Globus pallidus (tissue), 1 donor: ENCODE data around the gene CDH12.
"Not testable (repeated sequence)": the region's sequence is repeated elsewhere in the genome, so short reads cannot be mapped to it uniquely, and the experiment has no call there.

Source experiments
- DNase-seq: peaks from one replicate; pipeline ENCODE4 v3.0.0-alpha.2; 2015; ENCODE audit warnings: low spot score

CDH12 gene

GRCh38 chr5:22852807-22853660, at the start of gene CDH12:
Gene CDH12, minus strand, starts transcription at chr5:22853344.
- no peak for DNase-seq

GRCh38 chr5:22901885-22902284, 48.7 kb upstream of the CDH12 start:
- no peak for DNase-seq

GRCh38 chr5:22900801-22901310, 47.7 kb upstream of the CDH12 start:
- no peak for DNase-seq

- DNase-seq: no peak
Measured at GRCh38 chr5:22899341-22899740, 46.2 kb upstream of the CDH12 start.

- no peak for DNase-seq
Measured at GRCh38 chr5:22896152-22896551, 43.0 kb upstream of the CDH12 start.

- no peak for DNase-seq
Measured at GRCh38 chr5:22892441-22892840, 39.3 kb upstream of the CDH12 start.

GRCh38 chr5:22889720-22890119, 36.6 kb upstream of the CDH12 start:
- no peak for DNase-seq

GRCh38 chr5:22887566-22887965, 34.4 kb upstream of the CDH12 start:
- no peak for DNase-seq

GRCh38 chr5:22858911-22859310, 5.8 kb upstream of the CDH12 start:
- DNase-seq: not testable (repeated sequence)

- no peak for DNase-seq
Measured at GRCh38 chr5:22855824-22856223, 2.7 kb upstream of the CDH12 start.

- DNase-seq: no peak
Measured at GRCh38 chr5:22850981-22851380, 2.2 kb downstream of the CDH12 start.

GRCh38 chr5:22846693-22847092, 6.5 kb downstream of the CDH12 start:
- no peak for DNase-seq

- no peak for DNase-seq
Measured at GRCh38 chr5:22844636-22845035, 8.5 kb downstream of the CDH12 start.

- DNase-seq: no peak
Measured at GRCh38 chr5:22844155-22844554, 9.0 kb downstream of the CDH12 start.

GRCh38 chr5:22842574-22842973, 10.6 kb downstream of the CDH12 start:
- DNase-seq: no peak

GRCh38 chr5:22837803-22838202, 15.3 kb downstream of the CDH12 start:
- no peak for DNase-seq

- no peak for DNase-seq
Measured at GRCh38 chr5:22835686-22836085, 17.5 kb downstream of the CDH12 start.

- DNase-seq: no peak
Measured at GRCh38 chr5:22793463-22793862, 59.7 kb downstream of the CDH12 start.

- no peak for DNase-seq
Measured at GRCh38 chr5:22787807-22788206, 65.3 kb downstream of the CDH12 start.

GRCh38 chr5:22787398-22787797, 65.7 kb downstream of the CDH12 start:
- DNase-seq: no peak

- no peak for DNase-seq
Measured at GRCh38 chr5:22780756-22781155, 72.4 kb downstream of the CDH12 start.

- DNase-seq: no peak
Measured at GRCh38 chr5:22779499-22779898, 73.6 kb downstream of the CDH12 start.

- no peak for DNase-seq
Measured at GRCh38 chr5:22776285-22776684, 76.9 kb downstream of the CDH12 start.

GRCh38 chr5:22774214-22774613, 78.9 kb downstream of the CDH12 start:
- DNase-seq: not testable (repeated sequence)
